ENCODE results near the gene SOCS6. TPM values are rescaled to one million over a fixed set of nuclear protein-coding genes. Genes with fewer than 3 reads are reported as not detected.

The SOCS6 gene
- total and polyA plus RNA-seq, 2 donors (not counting 1 experiment from before 2014, with no cell fraction given) = 0.25 to 0.99 TPM

DNA sequence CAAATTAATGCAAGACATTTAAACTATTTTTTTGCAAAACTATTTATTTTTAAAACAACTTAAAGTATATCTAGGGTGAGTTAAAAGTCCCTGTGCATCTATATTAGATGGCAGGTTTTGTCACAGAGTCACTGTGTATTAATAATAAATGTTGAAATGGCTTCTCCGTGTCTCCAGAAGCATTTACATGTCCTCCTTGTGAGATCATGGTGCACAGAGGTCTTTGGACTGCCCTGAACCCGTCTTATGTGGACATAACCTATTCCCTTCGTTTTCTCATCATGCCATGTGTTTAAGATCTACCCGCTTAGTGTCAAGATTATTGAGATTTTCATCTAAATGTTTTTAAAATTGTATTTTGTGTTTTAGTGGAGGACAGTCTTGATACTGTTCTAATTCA, 39.3 kb downstream of the SOCS6 start:
- no peaks in the 10 kb centered on the region for H3K9me3 Mint-ChIP-seq (ENCODE audit: insufficient read depth)
- WGBS (ENCODE audit: insufficient coverage) = 100% methylated on average over 1 of the region's 4 CpGs
- intact Hi-C loops (cut with micrococcal nuclease) = no loop called here
- no peak overlapping the region for H3K27ac Mint-ChIP-seq
- H3K4me2 ChIP-seq (replicated peaks; ENCODE audit: low read depth, low read length, poor library complexity, severe bottlenecking) = no peak overlapping the region
- no peak overlapping the region for H2AFZ ChIP-seq (ENCODE audit: insufficient read depth, low read depth, low read length, poor library complexity, severe bottlenecking)
- H3K4me3 ChIP-seq (ENCODE audit: control extremely low read depth in 1 of 5, extremely low read depth in 1 of 5, insufficient read depth in 1 of 5, low read depth in 2 of 5, low read length in 4 of 5) = no peak overlapping the region
- no peaks in the 10 kb centered on the region for H3K4me1 ChIP-seq (ENCODE audit: control insufficient read depth in 2 of 2, insufficient read depth in 2 of 2, low read length in 2 of 2)
- DNase-seq (no peak), ATAC-seq (ENCODE audit: low read depth) (no peak)
- no peaks in the 10 kb centered on the region for H4K20me1 ChIP-seq (ENCODE audit: control insufficient read depth, insufficient read depth, low read length, poor library complexity, severe bottlenecking)
- H3K79me2 ChIP-seq (ENCODE audit: control insufficient read depth, insufficient read depth, low read length) = no peaks in the 10 kb centered on the region
- no peaks in the 10 kb centered on the region for H3K27me3 Mint-ChIP-seq
- no peaks in the 10 kb centered on the region for H3K27me3 ChIP-seq (replicated peaks in 1 of 4; ENCODE audit: control extremely low read depth in 1 of 4, control insufficient read depth in 3 of 4, insufficient read depth in 4 of 4, low read length in 3 of 4)
- H3K36me3 ChIP-seq (replicated peaks in 1 of 2; ENCODE audit: control extremely low read depth in 1 of 2, control insufficient read depth in 1 of 2, extremely low read depth in 1 of 2, insufficient read depth in 2 of 2, low read length in 1 of 2) = no peaks in the 10 kb centered on the region
- H3K27ac ChIP-seq (ENCODE audit: low read length in 2 of 2) = no peak overlapping the region
- ChIA-PET POLR2A (no interaction called here), CTCF (no interaction called here)
- H3K9ac ChIP-seq (ENCODE audit: low read length) = no peak overlapping the region
- no peak overlapping the region for H3K4me3 Mint-ChIP-seq
- H3K4me1 Mint-ChIP-seq = peaks cover 5% of the 10 kb centered on the region
- H3K9me3 ChIP-seq (ENCODE audit: control extremely low read depth in 1 of 3, control insufficient read depth in 2 of 3, insufficient read depth in 1 of 3, low read length in 2 of 3) = no peaks in the 10 kb centered on the region
- no peak for TF ChIP-seq EZH2 (IDR thresholded peaks at IDR 0.05; ENCODE audit: borderline replicate concordance, insufficient read depth, low read depth, low read length, poor library complexity, severe bottlenecking)
- TF ChIP-seq, protein P1, sequence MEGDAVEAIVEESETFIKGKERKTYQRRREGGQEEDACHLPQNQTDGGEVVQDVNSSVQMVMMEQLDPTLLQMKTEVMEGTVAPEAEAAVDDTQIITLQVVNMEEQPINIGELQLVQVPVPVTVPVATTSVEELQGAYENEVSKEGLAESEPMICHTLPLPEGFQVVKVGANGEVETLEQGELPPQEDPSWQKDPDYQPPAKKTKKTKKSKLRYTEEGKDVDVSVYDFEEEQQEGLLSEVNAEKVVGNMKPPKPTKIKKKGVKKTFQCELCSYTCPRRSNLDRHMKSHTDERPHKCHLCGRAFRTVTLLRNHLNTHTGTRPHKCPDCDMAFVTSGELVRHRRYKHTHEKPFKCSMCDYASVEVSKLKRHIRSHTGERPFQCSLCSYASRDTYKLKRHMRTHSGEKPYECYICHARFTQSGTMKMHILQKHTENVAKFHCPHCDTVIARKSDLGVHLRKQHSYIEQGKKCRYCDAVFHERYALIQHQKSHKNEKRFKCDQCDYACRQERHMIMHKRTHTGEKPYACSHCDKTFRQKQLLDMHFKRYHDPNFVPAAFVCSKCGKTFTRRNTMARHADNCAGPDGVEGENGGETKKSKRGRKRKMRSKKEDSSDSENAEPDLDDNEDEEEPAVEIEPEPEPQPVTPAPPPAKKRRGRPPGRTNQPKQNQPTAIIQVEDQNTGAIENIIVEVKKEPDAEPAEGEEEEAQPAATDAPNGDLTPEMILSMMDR (IDR thresholded peaks at IDR 0.05) = no peak

DNA sequence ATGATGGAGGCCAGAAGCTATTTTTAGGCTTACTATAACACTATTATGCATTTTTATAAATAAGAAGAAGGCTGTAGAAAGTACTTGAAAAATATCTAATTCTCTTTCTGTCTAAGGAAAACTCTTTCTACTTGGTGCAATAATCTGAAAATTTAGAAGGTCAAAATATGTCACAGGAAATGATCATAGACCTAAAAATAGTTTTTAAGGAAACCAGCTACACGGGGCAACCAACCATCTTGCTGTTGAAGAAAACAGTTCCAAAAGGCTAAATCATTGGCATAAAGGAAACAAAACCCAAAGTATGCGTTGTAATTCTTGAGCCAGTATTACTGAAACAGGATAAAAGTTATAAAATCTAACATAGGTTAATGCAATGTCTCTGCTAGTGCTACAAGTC, 40.2 kb downstream of the SOCS6 start:
- Histone ChIP-seq H3K79me2 (ENCODE audit: control insufficient read depth, insufficient read depth, low read length) (no peaks in the 10 kb centered on the region), H3K4me2 (replicated peaks; ENCODE audit: low read depth, low read length, poor library complexity, severe bottlenecking) (no peak overlapping the region), H3K36me3 (replicated peaks in 1 of 2; ENCODE audit: control extremely low read depth in 1 of 2, control insufficient read depth in 1 of 2, extremely low read depth in 1 of 2, insufficient read depth in 2 of 2, low read length in 1 of 2) (no peaks in the 10 kb centered on the region), H2AFZ (ENCODE audit: insufficient read depth, low read depth, low read length, poor library complexity, severe bottlenecking) (no peak overlapping the region), H3K4me3 (ENCODE audit: control extremely low read depth in 1 of 5, extremely low read depth in 1 of 5, insufficient read depth in 1 of 5, low read depth in 2 of 5, low read length in 4 of 5) (no peak overlapping the region), H3K9me3 (ENCODE audit: control extremely low read depth in 1 of 3, control insufficient read depth in 2 of 3, insufficient read depth in 1 of 3, low read length in 2 of 3) (no peaks in the 10 kb centered on the region), H3K9ac (ENCODE audit: low read length) (no peak overlapping the region), H4K20me1 (ENCODE audit: control insufficient read depth, insufficient read depth, low read length, poor library complexity, severe bottlenecking) (no peaks in the 10 kb centered on the region), H3K27ac (ENCODE audit: low read length in 2 of 2) (no peak overlapping the region), H3K27me3 (replicated peaks in 1 of 4; ENCODE audit: control extremely low read depth in 1 of 4, control insufficient read depth in 3 of 4, insufficient read depth in 4 of 4, low read length in 3 of 4) (no peaks in the 10 kb centered on the region), H3K4me1 (ENCODE audit: control insufficient read depth in 2 of 2, insufficient read depth in 2 of 2, low read length in 2 of 2) (no peaks in the 10 kb centered on the region)
- Mint-ChIP-seq H3K4me1 (peaks cover 5% of the 10 kb centered on the region), H3K27me3 (no peaks in the 10 kb centered on the region), H3K27ac (no peak overlapping the region), H3K9me3 (ENCODE audit: insufficient read depth) (no peaks in the 10 kb centered on the region), H3K4me3 (no peak overlapping the region)
- ATAC-seq (ENCODE audit: low read depth) = no peak
- DNase-seq = no peak
- no peak for TF ChIP-seq EZH2 (IDR thresholded peaks at IDR 0.05; ENCODE audit: borderline replicate concordance, insufficient read depth, low read depth, low read length, poor library complexity, severe bottlenecking)
- TF ChIP-seq, protein P1 (IDR thresholded peaks at IDR 0.05) = no peak
- intact Hi-C loops (cut with micrococcal nuclease) = no loop called here
- ChIA-PET CTCF (no interaction called here), POLR2A (no interaction called here)
- no CpG with 5 or more reads among the region's 2 CpGs for WGBS (ENCODE audit: insufficient coverage)

Data from B cell (primary cell).